ENCODE data around the gene CFAP61.
"Not testable (repeated sequence)": the region's sequence is repeated elsewhere in the genome, so short reads cannot be mapped to it uniquely, and the experiment has no call there.

CFAP61 gene

DNA sequence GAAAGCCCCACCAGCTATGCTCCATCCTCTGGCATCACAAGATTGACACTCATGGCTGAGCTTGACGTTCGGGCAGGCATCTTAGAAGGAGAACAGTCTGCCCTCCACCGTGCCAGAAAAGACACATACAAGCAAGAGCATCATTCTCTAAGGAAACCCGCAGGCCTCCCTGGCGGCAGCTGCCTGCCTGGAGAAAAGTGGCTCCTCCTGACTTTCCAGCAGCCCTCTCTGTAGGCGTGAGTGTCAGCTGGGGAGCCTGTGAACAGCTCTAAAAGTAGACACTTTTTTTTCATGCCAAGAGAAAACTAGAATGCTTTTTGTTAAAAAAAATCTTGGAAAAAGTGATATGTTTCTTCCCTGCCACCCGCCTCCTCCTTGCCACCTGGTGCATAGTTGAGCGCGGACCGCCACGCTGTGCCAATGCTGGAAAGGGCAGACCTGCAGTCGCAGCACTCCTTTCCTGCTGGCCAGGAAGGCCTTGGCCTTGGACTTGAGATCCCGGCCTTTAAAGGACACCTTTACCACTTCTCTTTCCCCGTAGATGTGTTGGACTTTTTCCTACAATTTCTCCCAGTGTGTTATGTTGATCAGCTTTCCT lies 285.9 kb downstream of the CFAP61 start:
- DNase-seq = no peak

- DNase-seq = no peak
Observed at GRCh38 chr20:20340443-20340842, 288.1 kb downstream of the CFAP61 start.

GRCh38 chr20:20341371-20341770 lies 289.0 kb downstream of the CFAP61 start:
- no peak for DNase-seq

DNA sequence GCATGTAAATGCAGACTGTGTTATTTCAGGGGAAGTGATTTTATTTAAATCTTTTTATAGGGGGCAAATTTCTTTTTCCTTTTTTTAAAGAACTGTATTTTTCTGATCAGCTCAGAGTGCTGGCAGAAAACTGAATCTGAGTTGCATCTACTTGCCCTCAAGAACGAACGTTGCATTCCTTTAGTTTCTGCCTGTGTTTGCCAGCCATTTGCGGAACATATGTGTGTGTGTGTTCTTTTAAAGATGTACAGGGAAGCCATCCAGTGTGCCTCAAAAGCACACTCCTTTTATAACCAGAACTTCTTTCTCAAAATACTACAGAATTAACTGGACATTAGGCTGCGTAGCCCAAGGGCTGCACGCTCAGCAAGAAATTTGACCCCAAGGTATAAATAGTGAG lies 289.7 kb downstream of the CFAP61 start:
- no peak for DNase-seq

- no peak for DNase-seq
Observed at GRCh38 chr20:20343932-20344331, 291.6 kb downstream of the CFAP61 start.

DNA sequence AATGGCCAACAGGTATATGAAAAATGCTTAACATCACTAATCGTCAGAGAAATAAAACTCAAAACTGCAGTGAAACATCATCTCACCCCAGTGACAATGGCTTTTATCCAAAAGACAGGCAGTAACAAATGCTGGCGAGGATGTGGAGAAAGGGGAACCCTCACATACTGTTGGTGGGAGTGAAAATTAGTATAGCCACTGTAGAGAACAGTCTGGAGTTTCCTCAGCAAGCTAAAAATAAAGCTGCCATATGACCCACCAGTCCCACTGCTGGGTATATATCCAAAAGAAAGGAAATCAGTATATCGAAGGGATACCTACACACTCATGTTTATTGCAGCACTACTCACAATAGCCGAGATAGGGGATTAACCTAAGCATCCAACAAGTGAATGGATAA lies 292.1 kb downstream of the CFAP61 start:
- DNase-seq = no peak

- DNase-seq = no peak
Observed at GRCh38 chr20:20353576-20353975, 301.2 kb downstream of the CFAP61 start.

DNA sequence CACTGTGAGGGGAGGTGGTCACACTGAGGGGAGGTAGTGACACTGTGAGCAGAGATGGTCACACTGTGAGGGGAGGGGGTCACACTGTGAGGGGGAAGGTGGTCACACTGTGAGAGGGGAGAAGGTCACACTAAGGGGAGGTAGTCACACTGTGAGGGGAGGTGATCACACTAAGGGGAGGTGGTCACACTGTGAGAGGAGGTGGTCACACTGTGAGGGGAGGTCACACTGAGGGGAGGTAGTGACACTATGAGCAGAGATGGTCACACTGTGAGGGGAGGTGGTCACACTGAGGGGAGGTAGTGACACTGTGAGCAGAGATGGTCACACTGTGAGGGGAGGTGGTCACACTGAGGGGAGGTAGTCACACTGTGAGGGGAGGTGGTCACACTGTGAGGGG lies 303.2 kb downstream of the CFAP61 start:
- DNase-seq = not testable (repeated sequence)

DNA sequence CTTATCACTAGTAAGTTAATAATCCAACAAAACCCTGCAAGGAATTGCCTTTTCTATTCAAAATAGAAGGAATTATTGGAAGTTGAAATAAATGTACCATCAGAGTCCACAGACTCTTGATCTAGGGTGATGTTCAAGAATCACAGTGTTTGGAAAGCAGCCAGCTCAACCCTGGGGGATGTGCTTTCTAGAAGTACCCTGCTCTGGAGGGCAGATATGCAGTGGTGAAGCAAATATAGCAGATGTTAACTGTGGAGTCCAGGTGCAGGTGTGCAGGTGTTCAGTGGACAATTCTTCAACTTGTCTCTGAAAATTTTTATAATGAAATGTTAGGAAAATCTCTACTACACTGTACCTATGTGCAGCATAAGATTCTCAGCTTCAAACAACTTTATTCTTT lies 306.5 kb downstream of the CFAP61 start:
- peak; percentile 39 for DNase-seq

DNA sequence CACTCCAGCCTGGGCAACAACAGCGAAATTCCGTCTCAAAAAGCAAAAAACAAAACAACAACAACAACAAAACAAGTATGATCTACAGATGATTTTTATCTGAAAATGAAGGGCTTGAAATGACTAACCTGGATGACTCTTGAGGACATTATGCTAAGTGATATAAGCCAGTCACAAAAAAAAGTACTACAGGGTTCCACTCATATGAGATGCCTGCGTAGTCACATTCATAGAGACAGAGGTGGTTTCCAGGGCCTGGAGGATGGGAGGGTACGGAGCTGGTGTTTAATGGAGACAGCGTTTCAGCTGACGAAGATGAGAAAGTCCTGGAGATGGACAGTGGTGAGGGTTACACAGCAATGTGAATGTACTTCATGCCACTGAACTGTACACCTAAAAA lies 307.3 kb downstream of the CFAP61 start:
- no peak for DNase-seq

DNA sequence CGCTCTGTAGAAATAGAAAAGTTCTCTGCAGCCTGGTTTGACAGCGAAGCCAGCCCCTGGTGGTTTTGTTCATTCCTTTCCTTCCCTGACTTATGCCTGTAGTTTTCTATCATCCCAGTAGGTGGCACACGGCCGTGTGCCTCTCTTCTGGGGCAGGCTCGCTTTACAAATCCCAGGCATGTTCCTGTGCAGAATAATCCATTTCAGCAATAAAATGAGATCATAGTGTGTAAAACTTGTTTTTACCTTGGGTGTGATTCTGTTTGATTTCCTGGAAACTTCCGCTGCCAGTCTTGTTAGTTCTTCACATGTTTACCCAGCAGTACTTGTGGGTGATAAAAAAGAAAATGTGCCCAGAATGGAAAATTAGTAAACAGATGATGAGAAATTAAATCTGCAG lies 308.1 kb downstream of the CFAP61 start:
- peak; percentile 49 for DNase-seq

GRCh38 chr20:20362774-20363433 lies 310.6 kb downstream of the CFAP61 start:
- DNase-seq = peak; percentile 91

DNA sequence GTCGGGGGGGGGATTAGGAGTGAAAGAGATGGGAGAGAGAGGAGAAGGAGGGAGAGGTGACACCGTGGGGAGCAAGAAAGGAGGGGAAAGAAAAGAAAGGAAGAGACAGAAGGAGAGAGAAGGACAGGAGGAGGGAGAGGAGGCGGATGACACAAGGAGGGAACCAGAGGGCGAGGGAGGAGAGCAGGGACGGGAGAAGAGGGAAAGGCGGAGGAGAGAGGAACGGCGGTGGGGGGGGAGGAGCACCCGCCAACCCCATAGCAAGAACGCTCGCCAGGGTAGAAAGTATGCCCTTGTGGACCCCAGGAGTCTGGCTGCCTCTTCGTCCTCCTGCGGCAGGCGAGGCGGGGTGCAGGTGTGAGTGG lies 311.1 kb downstream of the CFAP61 start:
- DNase-seq = peak; percentile 69

DNA sequence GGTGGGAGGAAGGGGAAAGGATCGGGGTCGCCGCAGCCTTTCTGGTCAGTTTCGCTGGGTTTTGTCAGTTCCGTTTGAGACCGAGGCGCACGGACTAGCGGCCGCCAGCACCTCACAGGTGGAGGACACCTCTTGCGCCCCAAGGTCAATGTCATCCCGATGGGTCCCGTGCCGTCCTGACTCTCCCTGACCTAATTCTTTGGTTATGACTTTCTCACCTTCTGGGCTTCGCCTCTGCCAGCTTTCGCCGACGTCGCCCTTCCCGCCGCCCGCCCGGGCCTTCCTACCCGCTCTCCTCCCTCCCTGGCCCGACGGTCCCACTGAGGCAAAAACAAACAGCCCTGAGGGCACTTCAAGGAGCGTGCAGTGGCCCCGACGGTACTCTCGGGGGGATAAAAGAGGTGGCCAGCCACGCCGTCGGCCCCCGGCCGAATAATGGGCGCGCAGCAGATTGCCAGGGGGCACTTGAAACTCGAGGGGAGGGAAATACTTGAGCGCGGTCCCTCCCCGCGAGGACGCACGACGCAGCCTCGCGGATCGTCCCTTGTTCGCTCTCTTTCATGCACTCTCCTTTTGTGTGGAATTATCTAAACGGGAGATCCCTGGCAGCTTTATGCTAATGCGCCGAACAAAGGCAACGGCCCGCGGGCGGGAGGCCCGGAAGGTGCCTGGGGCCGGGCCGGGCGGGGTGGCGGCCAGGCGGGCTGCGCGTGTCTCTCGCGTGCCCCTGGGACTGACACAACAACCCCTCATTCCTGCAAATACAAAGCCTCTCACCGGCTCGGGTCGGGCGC lies 311.7 kb downstream of the CFAP61 start:
- peak; percentile 90 for DNase-seq

DNA sequence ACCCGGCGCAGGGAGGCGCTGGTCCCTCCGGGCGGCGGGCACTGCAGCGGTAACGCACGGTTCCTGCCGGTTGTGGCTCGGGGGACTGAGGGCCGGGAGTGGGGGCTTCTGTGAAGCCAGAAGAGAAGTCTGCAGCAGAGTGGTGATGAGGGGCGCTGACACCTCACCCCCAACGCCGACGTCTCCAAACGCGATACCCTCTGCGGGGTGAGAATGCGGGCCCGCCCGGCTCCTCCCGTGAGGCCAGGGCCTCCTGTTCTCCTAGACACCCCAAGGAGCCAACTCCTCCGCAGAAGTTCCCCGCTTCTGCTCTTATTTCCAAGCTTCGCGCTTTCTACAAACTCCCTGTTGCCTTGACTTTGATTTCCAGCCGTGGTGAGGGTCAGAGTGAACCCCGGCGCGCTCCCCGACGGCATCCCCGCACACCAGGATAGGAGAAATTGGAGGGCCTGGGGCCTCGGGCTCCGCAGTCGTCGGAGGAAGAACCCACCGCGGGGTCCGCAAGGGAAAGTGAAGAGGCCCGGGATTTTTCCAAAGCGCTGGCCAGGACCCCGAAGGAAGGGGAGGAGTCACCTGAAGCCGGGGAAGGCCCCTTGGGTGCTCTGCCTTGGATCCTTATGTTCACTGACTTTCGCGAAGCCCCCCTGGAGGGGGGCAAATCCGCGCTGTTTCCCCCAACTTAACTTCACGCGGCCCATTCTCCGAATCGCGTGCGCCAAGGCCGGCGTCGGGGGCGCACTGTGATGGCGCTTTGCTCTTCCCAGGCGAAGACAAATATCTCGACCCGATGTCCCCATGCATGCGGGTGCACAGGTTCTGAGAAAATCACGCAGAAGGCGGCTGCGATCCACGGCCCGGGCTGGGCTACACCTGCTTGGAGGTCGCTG lies 312.5 kb downstream of the CFAP61 start:
- DNase-seq = peak; percentile 49

DNA sequence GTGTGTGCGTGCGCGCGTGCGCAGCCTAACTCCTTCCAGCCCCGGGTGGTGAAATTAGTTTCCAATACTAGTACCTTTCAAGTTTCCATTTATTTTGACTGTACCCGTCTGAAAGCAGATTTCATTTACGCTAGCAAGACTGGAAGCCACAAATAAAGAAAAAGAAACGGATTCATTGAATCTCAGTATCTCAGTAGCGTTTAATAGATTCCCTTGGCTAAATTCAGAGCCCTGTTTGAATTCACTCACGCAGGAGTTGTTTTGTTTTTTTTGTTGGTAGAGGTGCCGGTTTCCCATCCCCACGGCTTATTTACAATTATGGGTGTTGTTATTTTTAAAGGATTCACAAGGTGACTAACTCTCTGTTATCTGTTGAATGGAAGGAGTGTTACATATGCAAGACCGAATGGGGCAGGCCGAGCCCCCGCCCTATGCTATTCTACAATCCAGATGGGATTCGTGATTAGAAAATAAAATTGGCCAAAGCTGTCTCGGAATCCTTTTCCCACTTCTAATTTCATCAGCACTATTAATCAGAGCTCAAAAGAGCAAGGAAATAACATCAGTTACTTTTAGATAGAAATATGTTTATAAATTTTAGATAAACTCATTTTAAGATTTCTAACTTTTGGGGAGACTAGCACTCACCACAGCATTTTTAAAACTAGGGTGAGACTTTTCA lies 313.3 kb downstream of the CFAP61 start:
- no peak for DNase-seq

GRCh38 chr20:20366551-20366875 lies 314.2 kb downstream of the CFAP61 start:
- DNase-seq = peak; percentile 85

DNA sequence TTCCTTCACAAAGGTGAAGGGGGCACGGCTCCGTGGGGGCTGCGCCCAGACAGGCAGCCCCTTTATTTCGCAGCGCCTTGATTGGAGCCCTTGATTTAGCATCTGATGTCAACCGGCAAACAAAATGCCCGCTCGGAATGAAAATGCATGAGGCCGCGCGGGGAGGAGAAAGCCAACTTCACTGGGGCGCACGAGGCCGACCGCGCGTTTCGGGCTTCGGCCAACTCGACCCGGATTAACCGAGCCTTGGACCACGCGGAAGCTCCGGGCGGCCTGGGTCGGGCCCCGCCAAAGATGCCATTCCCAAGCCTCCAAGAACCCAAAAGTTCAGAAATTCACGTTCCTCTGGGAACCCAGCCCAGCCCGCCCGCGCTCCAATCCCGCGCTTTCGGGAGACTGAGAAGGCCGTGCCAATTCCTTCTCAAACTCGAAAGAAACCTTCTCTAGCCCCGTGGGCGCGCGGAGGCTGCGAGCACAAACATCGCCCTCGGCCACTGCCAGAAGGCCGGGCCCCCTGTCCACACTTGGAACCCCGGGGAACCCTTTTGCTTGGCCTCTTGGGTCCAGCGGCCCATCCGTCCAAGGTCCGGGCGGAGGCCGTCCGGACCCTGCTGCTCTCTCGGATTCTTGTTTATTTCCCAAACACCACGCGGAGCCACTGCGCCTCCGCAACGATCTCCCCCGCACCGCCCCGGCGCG lies 314.7 kb downstream of the CFAP61 start:
- DNase-seq = peak; percentile 79

GRCh38 chr20:20367575-20368417 lies 315.5 kb downstream of the CFAP61 start, which contains the start of gene INSM1:
TSS of gene INSM1 (plus strand) at chr20:20368104. CDS start at chr20:20368268, 164 bp downstream.
- peak; percentile 99 for DNase-seq

DNA sequence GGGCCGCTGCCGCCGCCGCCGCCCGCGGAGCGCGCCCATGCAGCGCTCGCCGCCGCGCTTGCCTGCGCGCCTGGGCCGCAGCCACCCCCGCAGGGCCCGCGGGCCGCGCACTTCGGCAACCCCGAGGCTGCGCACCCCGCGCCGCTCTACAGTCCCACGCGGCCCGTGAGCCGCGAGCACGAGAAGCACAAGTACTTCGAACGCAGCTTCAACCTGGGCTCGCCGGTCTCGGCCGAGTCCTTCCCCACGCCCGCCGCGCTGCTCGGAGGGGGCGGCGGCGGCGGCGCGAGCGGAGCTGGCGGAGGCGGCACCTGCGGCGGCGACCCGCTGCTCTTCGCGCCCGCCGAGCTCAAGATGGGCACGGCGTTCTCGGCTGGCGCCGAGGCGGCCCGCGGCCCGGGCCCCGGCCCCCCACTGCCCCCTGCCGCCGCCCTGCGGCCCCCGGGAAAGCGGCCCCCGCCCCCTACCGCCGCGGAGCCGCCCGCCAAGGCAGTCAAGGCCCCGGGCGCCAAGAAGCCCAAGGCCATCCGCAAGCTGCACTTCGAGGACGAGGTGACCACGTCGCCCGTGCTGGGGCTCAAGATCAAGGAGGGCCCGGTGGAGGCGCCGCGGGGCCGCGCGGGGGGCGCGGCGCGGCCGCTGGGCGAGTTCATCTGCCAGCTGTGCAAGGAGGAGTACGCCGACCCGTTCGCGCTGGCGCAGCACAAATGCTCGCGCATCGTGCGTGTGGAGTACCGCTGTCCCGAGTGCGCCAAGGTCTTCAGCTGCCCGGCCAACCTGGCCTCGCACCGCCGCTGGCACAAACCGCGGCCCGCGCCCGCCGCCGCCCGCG lies 316.3 kb downstream of the CFAP61 start:
- DNase-seq = no peak

Data from NCI-H1092 (cell line).